Central memory CD8-positive, alpha-beta T cell (primary cell): Measurements from ENCODE around the gene AHCY.
"Not testable (repeated sequence)": the region's sequence is repeated elsewhere in the genome, so short reads cannot be mapped to it uniquely, and the experiment has no call there.

Experiments
- ATAC-seq: fragments of 150-1000 bp; cut with Tn5 transposase; replicated peaks from 2 replicates; pipeline ENCODE4 v1.10.0; 2022; ENCODE audit warnings: mild to moderate bottlenecking, moderate FRiP score, moderate number of reproducible peaks; ENCODE audit not compliant: poor library complexity, severe bottlenecking; ENCODE audit errors: extremely low read depth
- DNase-seq, 2 donors: peaks; one replicate each; pipeline ENCODE4 v3.0.0; 2021; ENCODE audit warnings: low spot score in 2 of 2
- H3K27ac Mint-ChIP-seq: one replicate; pipeline ENCODE4 v1.8.0; 2022; ENCODE audit warnings: low read depth, mild to moderate bottlenecking, moderate library complexity, mixed read lengths
- H3K27me3 Mint-ChIP-seq: one replicate; pipeline ENCODE4 v1.8.0; 2022; ENCODE audit warnings: mixed read lengths
- H3K36me3 Mint-ChIP-seq: one replicate; pipeline ENCODE4 v1.8.0; 2022; ENCODE audit warnings: mild to moderate bottlenecking, moderate library complexity, mixed read lengths; ENCODE audit not compliant: insufficient read depth
- H3K4me1 Mint-ChIP-seq: one replicate; pipeline ENCODE4 v1.8.0; 2022; ENCODE audit warnings: mixed read lengths
- H3K4me3 Mint-ChIP-seq: one replicate; pipeline ENCODE4 v1.8.0; 2022; ENCODE audit warnings: mild to moderate bottlenecking, moderate library complexity, mixed read lengths
- H3K9me3 Mint-ChIP-seq: one replicate; pipeline ENCODE4 v1.8.0; 2022; ENCODE audit warnings: mixed read lengths

Gene AHCY

DNA sequence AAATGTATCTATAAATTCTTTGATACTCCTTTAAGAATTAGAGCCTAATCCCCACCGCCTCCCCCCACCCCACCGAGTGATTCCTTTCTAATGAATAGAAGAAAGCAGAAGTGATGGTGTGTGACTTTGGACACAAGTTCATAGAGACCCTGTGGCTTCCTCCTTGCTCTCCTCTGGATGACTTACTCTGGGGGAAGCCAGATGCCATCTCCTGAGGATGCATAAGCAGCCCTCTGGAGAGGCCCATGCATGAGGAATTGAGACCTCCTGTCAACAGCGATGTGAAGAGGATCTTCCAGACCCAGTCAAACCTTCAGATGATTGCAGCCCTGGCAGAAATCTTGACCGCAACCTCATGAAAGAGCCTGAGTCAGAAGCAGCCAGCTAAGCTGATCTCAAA is 21.1 kb downstream of the AHCY start:
- peaks cover 7% of the 10 kb centered on the region for H3K36me3 Mint-ChIP-seq
- H3K27me3 Mint-ChIP-seq, result no peaks in the 10 kb centered on the region
- ATAC-seq, result no peak

GRCh38 chr20:34281177-34281576 is 22.0 kb downstream of the AHCY start:
- H3K4me3 Mint-ChIP-seq, result no peak overlapping the region
- peaks cover 7% of the 10 kb centered on the region for H3K36me3 Mint-ChIP-seq
- ATAC-seq (no peak), DNase-seq (no peak)
- H3K27me3 Mint-ChIP-seq, result no peaks in the 10 kb centered on the region
- no peak overlapping the region for H3K27ac Mint-ChIP-seq
- no peaks in the 10 kb centered on the region for H3K9me3 Mint-ChIP-seq
- no peaks in the 10 kb centered on the region for H3K4me1 Mint-ChIP-seq

More for the DNA sequence above, 21.1 kb downstream of the AHCY start:
- Mint-ChIP-seq H3K27ac (no peak overlapping the region), H3K4me1 (no peaks in the 10 kb centered on the region), H3K9me3 (no peaks in the 10 kb centered on the region), H3K4me3 (no peak overlapping the region)
- no peak for DNase-seq

DNA sequence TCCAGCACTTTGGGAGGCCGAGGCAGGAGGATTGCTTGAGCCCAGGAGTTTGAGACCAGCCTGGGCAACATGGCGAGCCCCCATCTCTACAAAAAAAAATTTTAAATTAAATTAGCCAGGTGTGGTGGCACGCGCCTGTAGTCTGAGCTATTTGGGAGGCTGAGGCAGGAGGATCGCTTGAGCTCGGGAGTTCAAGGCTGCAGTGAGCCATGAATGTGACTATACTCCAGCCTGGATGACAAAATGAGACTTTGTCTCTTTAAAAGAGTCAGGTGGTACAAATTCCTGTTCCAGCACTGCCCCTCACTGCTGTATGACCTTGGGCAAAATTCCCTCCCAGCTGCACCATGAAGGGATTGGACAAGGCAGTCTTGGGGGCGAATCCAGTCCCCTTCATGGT is 28.5 kb downstream of the AHCY start:
- no peak for ATAC-seq
- no peaks in the 10 kb centered on the region for H3K27me3 Mint-ChIP-seq
- H3K27ac Mint-ChIP-seq, result no peak overlapping the region
- H3K4me3 Mint-ChIP-seq, result no peak overlapping the region
- no peak for DNase-seq
- H3K36me3 Mint-ChIP-seq, result peaks cover 7% of the 10 kb centered on the region
- no peaks in the 10 kb centered on the region for H3K9me3 Mint-ChIP-seq
- H3K4me1 Mint-ChIP-seq, result no peaks in the 10 kb centered on the region

DNA sequence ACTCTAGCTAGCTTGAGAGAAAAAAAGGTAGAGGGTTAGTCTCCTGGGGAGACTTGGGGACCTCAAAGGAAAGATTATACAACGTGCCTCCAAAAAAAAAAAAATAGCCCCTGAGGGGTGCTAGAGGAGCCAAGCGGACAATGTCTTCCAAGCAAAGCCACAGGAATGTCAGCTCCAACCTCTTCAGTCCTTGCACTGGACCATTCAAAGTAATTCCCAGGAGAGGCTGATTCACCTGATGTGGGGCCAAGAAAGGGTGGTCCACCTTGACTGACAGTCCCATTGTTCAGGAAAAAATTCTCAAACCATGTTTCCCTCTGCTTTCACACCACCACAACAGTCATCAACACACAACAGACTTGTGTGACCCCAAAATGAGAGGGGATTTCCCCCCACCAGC is 31.2 kb downstream of the AHCY start:
- ATAC-seq (no peak), DNase-seq (no peak)
- H3K36me3 Mint-ChIP-seq, result peaks cover 5% of the 10 kb centered on the region
- no peak overlapping the region for H3K4me3 Mint-ChIP-seq
- peaks cover 15% of the 10 kb centered on the region for H3K27me3 Mint-ChIP-seq
- no peaks in the 10 kb centered on the region for H3K9me3 Mint-ChIP-seq
- peaks cover 10% of the 10 kb centered on the region for H3K4me1 Mint-ChIP-seq
- no peak overlapping the region for H3K27ac Mint-ChIP-seq

- Mint-ChIP-seq H3K36me3 (peaks cover 5% of the 10 kb centered on the region), H3K9me3 (no peaks in the 10 kb centered on the region), H3K27ac (no peak overlapping the region), H3K4me3 (no peak overlapping the region), H3K27me3 (peaks cover 15% of the 10 kb centered on the region), H3K4me1 (peaks cover 10% of the 10 kb centered on the region)
- ATAC-seq (no peak), DNase-seq (no peak)
Measured at GRCh38 chr20:34269996-34270627, 33.0 kb downstream of the AHCY start.

GRCh38 chr20:34268851-34269636 is 34.1 kb downstream of the AHCY start:
- H3K4me3 Mint-ChIP-seq, result peak overlapping the region; percentile 65
- no peaks in the 10 kb centered on the region for H3K9me3 Mint-ChIP-seq
- H3K36me3 Mint-ChIP-seq, result peaks cover 5% of the 10 kb centered on the region
- DNase-seq (no peak), ATAC-seq (peak; percentile 46)
- peaks cover 15% of the 10 kb centered on the region for H3K27me3 Mint-ChIP-seq
- H3K4me1 Mint-ChIP-seq, result peaks cover 10% of the 10 kb centered on the region
- no peak overlapping the region for H3K27ac Mint-ChIP-seq

- no peak for ATAC-seq
- Mint-ChIP-seq H3K27ac (no peak overlapping the region), H3K27me3 (peaks cover 15% of the 10 kb centered on the region)
Measured at GRCh38 chr20:34268145-34268544, 35.0 kb downstream of the AHCY start.

GRCh38 chr20:34264141-34264540 is 39.0 kb downstream of the AHCY start:
- ATAC-seq, result no peak

More at GRCh38 chr20:34268145-34268544, 35.0 kb downstream of the AHCY start:
- Mint-ChIP-seq H3K36me3 (peaks cover 2% of the 10 kb centered on the region), H3K4me3 (peak overlapping the region; percentile 65), H3K9me3 (no peaks in the 10 kb centered on the region), H3K4me1 (peaks cover 10% of the 10 kb centered on the region)
- DNase-seq, result no peak

GRCh38 chr20:34263468-34263867 is 39.7 kb downstream of the AHCY start:
- H3K9me3 Mint-ChIP-seq, H3K36me3 Mint-ChIP-seq, H3K27ac Mint-ChIP-seq, ATAC-seq, DNase-seq, H3K27me3 Mint-ChIP-seq, H3K4me3 Mint-ChIP-seq, H3K4me1 Mint-ChIP-seq: not testable (repeated sequence)

More at GRCh38 chr20:34264141-34264540, 39.0 kb downstream of the AHCY start:
- Mint-ChIP-seq H3K9me3 (no peaks in the 10 kb centered on the region), H3K4me1 (peaks cover 7% of the 10 kb centered on the region), H3K36me3 (no peaks in the 10 kb centered on the region), H3K4me3 (no peak overlapping the region), H3K27me3 (peaks cover 12% of the 10 kb centered on the region), H3K27ac (no peak overlapping the region)
- DNase-seq, result no peak

GRCh38 chr20:34262488-34263288 is 40.5 kb downstream of the AHCY start:
- no peaks in the 10 kb centered on the region for H3K9me3 Mint-ChIP-seq
- DNase-seq, result no peak
- H3K27me3 Mint-ChIP-seq, result no peaks in the 10 kb centered on the region
- no peaks in the 10 kb centered on the region for H3K4me1 Mint-ChIP-seq
- H3K36me3 Mint-ChIP-seq, result no peaks in the 10 kb centered on the region
- no peak overlapping the region for H3K4me3 Mint-ChIP-seq
- ATAC-seq, result no peak
- peak overlapping the region; percentile 33 for H3K27ac Mint-ChIP-seq

GRCh38 chr20:34260208-34260942 is 42.8 kb downstream of the AHCY start:
- Mint-ChIP-seq H3K36me3 (no peaks in the 10 kb centered on the region), H3K4me1 (no peaks in the 10 kb centered on the region), H3K27ac (no peak overlapping the region), H3K27me3 (no peaks in the 10 kb centered on the region), H3K9me3 (no peaks in the 10 kb centered on the region), H3K4me3 (no peak overlapping the region)
- no peak for DNase-seq
- ATAC-seq, result no peak

GRCh38 chr20:34256629-34257124 is 46.5 kb downstream of the AHCY start:
- no peaks in the 10 kb centered on the region for H3K27me3 Mint-ChIP-seq
- no peaks in the 10 kb centered on the region for H3K4me1 Mint-ChIP-seq
- H3K9me3 Mint-ChIP-seq, result no peaks in the 10 kb centered on the region
- H3K36me3 Mint-ChIP-seq, result no peaks in the 10 kb centered on the region
- peak overlapping the region; percentile 84 for H3K27ac Mint-ChIP-seq
- ATAC-seq (no peak), DNase-seq (no peak)
- no peak overlapping the region for H3K4me3 Mint-ChIP-seq
